ENCODE data around the gene TRIM27.
"Not testable (repeated sequence)": the region's sequence is repeated elsewhere in the genome, so short reads cannot be mapped to it uniquely, and the experiment has no call there.

Gene TRIM27

DNA sequence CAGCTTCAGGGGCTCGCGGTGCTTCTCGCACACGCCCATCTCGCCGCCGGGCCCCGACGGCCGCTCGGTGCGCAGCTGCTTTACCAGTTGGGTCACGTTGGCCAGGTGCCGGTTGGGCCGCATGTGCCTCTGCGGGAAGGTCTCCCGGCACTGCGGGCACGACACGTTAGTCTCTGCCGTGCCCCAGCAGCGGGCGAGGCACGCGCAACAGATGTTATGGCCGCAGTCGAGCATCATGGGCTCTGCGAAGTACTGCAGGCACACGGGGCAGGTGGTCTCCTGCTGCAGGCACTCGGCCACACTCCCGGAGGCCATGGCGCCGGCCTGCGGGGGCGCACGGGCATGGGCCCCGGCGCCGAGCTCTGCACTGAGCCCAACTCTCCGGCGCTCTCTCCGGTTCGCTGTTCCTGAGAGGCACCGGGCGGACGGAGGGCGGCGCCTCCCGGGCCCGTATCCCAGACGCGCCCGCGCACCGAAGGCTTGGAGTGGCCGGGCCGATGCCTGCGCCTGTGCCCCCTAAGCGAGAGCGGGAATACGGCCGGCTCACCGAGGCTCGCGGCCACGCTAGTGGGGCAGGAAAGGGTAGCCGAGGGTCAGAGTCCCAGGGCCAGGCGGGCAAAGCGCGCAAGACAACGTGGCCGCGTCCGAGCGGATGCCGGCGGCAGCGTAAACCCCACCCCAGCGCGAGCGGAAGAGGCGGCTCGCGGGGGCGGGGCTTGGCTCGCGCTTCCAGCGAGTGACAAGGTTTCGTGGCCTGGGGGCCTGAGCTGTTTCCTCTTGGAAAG is at the start of gene TRIM27:
Gene TRIM27, minus strand, starts transcription at position 668 of the 785 bp plus-strand sequence. Its CDS starts 353 bp downstream, at position 315.
- DNase-seq, result peak; percentile 95

- not testable (repeated sequence) for DNase-seq
These were observed 46.3 kb upstream of the TRIM27 start for GRCh38 chr6:28970056-28970455.

- DNase-seq, result no peak
These were observed 45.3 kb upstream of the TRIM27 start for GRCh38 chr6:28969129-28969528.

DNA sequence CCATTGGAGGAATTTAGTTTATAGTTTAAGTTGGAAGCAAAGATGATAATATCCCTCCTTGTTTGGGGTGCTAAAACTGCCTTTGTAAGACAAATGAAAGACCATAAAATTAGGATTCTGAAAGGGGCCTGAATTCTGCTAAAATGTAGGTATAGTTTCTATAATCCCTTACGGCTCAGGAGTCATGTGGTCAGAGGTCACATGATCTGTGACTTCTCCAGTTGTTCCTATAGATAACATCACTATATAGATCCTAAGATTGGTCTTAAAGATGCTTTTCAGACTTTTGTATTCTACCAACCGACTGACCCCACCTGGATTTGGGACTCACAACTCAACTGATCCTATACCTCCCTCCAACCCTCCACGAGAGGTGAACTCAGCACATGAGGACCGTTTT is 44.7 kb upstream of the TRIM27 start:
- no peak for DNase-seq

DNA sequence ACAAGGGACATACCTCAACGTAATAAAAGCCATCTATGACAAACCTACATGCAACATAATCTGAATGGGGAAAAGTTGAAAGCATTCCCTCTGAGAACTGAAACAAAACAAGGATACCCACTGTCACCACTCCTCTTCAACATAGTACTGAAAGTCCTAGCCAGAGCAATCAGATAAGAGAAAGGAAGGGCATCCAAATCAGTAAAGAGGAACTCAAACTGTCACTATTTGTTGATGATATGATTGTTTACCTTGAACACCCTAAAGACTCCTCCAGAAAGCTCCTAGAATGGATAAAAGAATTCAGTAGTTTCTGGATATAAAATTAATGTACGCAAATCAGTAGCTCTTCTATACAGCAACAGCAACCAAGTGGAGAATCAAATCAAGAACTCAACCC is 41.9 kb upstream of the TRIM27 start:
- no peak for DNase-seq

DNA sequence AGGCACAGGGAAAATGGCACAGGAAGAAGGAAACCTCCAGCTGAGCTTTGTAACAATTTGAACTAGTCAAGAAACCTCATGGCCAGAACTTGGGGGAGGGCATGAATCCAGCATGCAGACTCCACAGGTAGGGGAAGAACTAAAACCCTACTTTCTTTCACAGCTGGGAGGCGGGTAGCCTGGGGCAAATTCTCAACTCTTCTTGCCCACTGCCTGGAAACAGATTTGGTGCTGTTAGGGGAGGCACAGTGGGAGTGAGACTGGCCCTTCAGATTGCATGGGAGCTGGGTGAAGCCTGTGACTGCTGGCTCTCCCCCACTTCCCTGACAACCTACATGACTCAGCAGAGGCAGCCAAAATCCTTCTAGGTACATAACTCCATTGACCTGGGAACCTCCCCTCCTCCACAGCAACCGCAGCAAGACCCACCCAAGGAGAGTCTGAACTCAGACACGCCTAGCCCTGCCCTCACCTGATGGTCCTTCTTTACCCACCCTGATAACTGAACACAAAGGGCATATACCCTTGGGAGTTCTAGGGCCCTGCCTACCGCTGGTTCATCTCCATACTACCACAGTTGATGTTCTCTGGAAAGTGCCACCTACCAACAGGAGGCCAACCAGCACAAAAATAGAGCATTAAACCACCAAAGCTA is 37.2 kb upstream of the TRIM27 start:
- peak; percentile 32 for DNase-seq

DNA sequence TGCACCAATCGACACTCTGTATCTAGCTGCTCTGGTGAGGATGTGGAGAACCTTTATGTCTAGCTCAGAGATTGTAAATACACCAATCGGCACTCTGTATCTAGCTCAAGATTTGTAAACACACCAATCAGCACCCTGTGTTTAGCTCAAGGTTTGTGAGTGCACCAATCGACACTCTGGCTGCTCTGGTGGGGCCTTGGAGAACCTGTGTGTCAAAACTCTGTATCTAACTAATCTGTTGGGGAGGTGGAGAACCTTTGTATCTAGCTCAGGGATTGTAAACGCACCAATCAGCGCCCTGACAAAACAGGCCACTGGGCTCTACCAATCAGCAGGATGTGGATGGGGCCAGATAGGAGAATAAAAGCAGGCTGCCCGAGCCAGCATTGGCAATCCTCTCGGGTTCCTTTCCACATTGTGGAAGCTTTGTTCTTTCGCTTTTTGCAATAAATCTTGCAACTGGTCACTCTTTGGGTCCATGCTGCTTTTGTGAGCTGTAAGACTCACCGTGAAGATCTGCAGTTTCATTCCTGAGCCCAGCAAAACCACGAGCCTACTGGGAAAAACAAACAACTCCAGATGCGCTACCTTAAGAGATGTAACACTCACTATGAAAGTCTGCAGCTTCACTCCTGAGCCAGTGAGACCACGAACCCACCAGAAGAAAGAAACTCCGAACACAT is 34.9 kb upstream of the TRIM27 start:
- DNase-seq, result not testable (repeated sequence)

DNA sequence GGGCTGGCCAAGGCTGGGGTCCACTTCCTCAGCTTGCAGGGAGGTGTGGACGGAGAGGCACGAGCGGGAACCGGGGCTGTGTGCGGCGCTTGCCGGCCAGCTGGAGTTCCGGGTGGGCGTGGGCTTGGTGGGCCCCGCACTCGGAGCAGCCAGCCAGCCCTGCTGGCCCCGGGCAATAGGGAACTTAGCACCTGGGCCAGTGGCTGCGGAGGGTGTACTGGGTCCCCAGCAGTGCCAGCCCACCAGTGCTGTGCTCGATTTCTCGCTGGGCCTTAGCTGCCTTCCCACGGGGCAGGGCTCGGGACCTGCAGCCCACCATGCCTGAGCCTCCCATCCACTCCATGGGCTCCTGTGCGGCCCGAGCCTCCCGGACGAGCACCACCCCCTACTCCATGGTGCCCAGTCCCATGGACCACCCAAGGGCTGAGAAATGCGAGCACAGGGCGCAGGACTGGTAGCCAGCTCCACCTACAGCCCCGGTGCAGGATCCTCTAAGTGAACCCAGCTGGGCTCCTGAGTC is 34.1 kb upstream of the TRIM27 start:
- DNase-seq, result not testable (repeated sequence)

- no peak for DNase-seq
These were observed 32.5 kb upstream of the TRIM27 start for GRCh38 chr6:28956331-28956730.

DNA sequence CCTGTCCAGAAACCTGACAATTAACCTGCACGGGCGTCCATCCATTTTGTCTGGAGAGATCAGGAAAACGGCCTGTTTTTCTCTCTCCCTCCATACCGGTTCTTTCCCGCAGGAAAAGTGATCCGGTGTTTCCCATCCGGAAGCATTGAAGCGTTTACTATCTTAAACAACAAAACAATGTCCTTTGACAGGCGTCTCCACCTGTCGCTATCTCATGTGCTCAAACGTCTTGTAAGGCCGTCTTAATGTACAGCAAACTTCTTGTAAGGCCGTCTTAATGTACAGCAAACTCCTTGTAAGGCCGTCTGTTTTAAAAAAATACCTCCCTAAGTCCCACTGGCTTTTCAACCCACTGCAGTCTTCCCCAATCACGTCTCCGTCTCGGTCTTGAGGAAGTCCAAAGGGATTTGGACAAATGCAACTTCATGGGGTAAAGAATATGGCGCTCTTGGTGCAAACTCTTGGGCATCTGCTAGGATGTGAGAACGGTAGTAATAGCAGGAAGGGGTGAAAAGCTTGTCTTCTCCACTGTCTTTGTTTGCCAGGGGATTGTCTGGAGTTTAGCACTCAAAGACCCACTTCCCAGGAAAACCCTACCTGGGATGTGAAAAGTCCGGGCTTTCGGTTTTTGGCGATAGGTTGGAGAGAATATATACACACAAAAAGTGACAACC is 29.9 kb upstream of the TRIM27 start:
- DNase-seq, result peak; percentile 47

GRCh38 chr6:28953039-28953584 is 29.3 kb upstream of the TRIM27 start:
- DNase-seq, result peak; percentile 85

DNA sequence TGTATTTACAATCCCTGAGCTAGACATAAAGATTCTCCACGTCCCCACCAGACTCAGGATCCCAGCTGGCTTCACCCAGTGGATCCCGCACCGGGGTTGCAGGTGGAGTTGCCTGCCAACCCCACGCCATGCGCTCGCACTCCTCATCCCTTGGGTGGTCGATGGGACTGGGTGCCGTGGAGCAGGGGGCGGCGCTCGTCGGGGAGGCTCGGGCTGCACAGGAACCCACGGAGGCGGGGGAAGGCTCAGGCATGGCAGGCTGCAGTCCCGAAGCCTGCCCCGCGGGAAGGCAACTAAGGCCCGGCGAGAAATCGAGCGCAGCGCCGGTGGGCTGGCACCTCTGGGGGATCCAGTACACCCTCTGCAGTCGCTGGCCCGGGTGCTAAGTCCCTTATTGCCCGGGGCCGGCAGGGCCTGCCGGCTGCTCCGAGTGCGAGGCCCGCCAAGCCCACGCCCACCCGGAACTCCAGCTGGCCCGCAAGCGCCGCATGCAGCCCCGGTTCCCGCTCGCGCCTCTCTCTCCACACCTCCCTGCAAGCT is 25.9 kb upstream of the TRIM27 start:
- not testable (repeated sequence) for DNase-seq

- no peak for DNase-seq
These were observed 25.1 kb upstream of the TRIM27 start for GRCh38 chr6:28948782-28949486.

DNA sequence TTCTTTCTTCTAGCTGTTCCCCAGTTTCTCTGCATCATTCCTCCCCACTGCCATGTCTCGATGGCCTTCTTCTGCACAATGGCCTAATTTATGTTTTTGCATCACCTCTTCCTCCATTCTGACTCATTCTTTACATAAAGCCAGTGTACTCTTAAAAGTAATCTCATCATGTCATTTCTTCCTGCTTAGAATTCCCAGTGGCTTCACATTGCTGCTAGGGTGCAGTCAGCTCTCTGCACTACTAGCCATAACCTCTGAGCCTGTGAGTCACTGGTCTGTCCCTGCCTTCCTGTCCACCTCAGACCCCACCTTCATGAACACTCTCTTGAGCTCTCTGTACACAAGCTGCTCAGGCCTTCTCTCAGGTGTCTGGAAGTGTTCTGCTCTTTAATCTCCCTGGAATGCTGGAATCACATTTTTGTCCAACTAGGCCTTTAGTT is 24.1 kb upstream of the TRIM27 start:
- DNase-seq, result no peak

- DNase-seq, result no peak
These were observed 23.4 kb upstream of the TRIM27 start for GRCh38 chr6:28947067-28947765.

GRCh38 chr6:28945349-28945748 is 21.6 kb upstream of the TRIM27 start:
- DNase-seq, result peak; percentile 20

DNA sequence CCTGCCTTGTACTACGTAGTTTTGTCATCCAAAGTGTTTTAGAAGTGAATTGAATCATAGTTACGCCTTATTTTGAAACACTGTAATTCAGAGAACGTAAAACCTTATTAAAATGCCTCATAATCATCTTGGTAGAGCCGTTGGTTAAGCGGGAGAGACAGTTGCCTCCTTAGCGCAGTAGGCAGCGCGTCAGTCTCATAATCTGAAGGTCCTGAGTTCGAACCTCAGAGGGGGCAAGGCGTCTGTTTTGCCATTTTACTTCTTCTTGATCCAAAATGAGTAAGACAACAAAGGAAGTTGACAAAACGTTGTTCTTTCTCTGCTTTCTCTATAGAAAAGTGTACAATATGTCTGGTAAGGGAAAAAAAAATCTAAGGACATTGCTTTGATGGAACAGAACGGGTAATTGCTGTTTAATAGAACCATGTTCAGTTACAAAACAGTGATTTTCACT is 20.7 kb upstream of the TRIM27 start:
- DNase-seq, result peak; percentile 90

DNA sequence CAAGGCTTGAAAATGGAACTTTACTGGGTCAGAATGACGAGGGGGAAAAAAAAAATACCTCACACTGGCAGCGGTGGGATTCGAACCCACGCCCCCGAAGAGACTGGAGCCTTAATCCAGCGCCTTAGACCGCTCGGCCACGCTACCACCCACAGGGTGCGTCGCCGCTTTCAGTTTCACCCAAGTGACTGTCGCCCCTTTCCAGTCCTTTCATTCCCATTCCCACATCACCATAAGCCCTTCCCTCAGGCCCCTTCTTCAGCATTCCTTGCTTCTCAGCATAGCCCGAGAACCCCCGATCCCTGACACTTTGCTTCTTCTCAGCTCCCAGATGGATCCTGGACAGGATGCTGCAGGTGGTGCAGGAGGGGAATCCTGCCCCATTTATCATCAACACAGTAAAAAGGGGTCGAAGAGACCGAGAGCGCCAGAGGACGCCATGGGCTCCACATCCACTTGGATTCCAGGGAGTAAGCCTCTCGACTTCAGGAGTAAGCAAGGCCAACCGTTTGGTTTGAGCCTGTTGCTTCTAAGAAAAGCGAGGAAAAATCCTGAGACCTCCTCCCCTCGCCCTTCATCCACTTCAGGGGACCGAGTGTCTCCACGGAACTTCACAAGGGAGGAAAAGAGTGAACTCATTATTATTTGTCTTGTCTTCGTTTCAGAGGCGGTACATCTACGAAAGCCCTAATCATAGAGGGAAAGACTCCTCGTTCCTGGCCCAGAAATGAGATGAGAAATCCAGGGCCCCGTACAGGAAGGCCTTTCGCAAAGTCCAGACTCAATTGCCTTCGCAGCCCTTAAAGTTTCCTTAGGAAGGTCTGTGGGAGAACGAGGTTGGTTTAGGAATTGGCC is 20.0 kb upstream of the TRIM27 start:
- DNase-seq, result peak; percentile 86

DNA sequence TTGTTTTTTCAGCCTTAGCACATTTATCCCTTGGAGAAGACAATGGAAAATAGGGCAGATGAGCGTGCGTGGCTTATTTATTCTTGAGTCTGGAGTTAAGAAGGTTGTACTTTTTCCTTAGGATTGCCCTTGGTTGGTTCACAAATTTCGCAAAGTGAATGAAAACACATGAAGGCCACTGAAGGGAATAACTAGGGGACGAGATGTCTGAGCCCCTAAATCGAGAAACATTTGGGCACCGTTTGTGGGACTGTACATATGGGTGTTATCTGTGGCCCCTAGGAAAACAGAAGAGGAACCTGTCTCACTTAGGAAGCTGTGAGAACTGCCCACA is 19.4 kb upstream of the TRIM27 start:
- DNase-seq, result no peak

All from hematopoietic multipotent progenitor cell treated with erythropoietin and hydrocortisone succinate and interleukin-3 and kit ligand, for 6 days (in vitro differentiated cells).